H9 (cell line): ENCODE results near the gene HECA. TPM values are rescaled to one million over a fixed set of nuclear protein-coding genes. Genes with fewer than 3 reads are reported as not detected.

ENCODE experiments used
- DNase-seq: peaks from one replicate; pipeline ENCODE4 v3.0.0-alpha.2; 2017
- H2AFZ ChIP-seq: one replicate; pipeline ENCODE4 v1.6.1; 2013; ENCODE audit warnings: mild to moderate bottlenecking, low read length, control low read depth, moderate library complexity
- H2AK5ac ChIP-seq: 2 replicates; pipeline ENCODE4 v1.6.1; 2013; ENCODE audit warnings: low read length, control low read depth, mixed read lengths; ENCODE audit not compliant: insufficient read length
- H2BK120ac ChIP-seq: one replicate; pipeline ENCODE4 v1.6.1; 2013; ENCODE audit warnings: low read depth, mild to moderate bottlenecking, low read length, control low read depth, inconsistent platforms; ENCODE audit not compliant: poor library complexity, severe bottlenecking
- H2BK12ac ChIP-seq: 2 replicates; pipeline ENCODE4 v1.6.1; 2013; ENCODE audit warnings: low read length, control low read depth, mixed read lengths, low read depth; ENCODE audit not compliant: insufficient read length
- H2BK15ac ChIP-seq: 2 replicates; pipeline ENCODE4 v1.6.1; 2013; ENCODE audit warnings: low read depth, low read length, control low read depth
- H2BK20ac ChIP-seq: one replicate; pipeline ENCODE4 v1.6.1; 2013; ENCODE audit warnings: low read depth, mild to moderate bottlenecking, low read length, control low read depth, inconsistent platforms; ENCODE audit not compliant: poor library complexity, severe bottlenecking
- H2BK5ac ChIP-seq: 2 replicates; pipeline ENCODE4 v1.6.1; 2013; ENCODE audit warnings: low read length, control low read depth, mixed read lengths; ENCODE audit not compliant: insufficient read length
- H3K14ac ChIP-seq: 2 replicates; pipeline ENCODE4 v1.6.1; 2013; ENCODE audit warnings: low read length, control low read depth; ENCODE audit not compliant: insufficient read depth
- H3K18ac ChIP-seq: 2 replicates; pipeline ENCODE4 v1.6.1; 2013; ENCODE audit warnings: low read depth, mild to moderate bottlenecking, mixed read lengths, low read length, control low read depth; ENCODE audit not compliant: insufficient read length
- H3K23ac ChIP-seq: 2 replicates; pipeline ENCODE4 v1.6.1; 2013; ENCODE audit warnings: low read length, control low read depth, mixed read lengths, low read depth; ENCODE audit not compliant: insufficient read length
- H3K23me2 ChIP-seq: 2 replicates; pipeline ENCODE4 v1.6.1; 2013; ENCODE audit warnings: low read depth, mild to moderate bottlenecking, mixed read lengths, low read length, control low read depth; ENCODE audit not compliant: insufficient read length, poor library complexity, severe bottlenecking
- H3K27ac ChIP-seq: 2 replicates; pipeline ENCODE4 v1.5.1; 2013; ENCODE audit warnings: low read length, control low read depth, mixed read lengths, low read depth; ENCODE audit not compliant: insufficient read length
- H3K27me3 ChIP-seq: 2 replicates; pipeline ENCODE4 v1.6.1; 2013; ENCODE audit warnings: low read length, control low read depth, inconsistent platforms; ENCODE audit not compliant: insufficient read depth
- H3K4ac ChIP-seq: 2 replicates; pipeline ENCODE4 v1.6.1; 2013; ENCODE audit warnings: low read depth, mild to moderate bottlenecking, control low read depth, inconsistent platforms, low read length, moderate library complexity
- H3K4me1 ChIP-seq: 2 replicates; pipeline ENCODE4 v1.6.1; 2013; ENCODE audit warnings: low read length, control low read depth, inconsistent platforms; ENCODE audit not compliant: insufficient read depth
- H3K4me2 ChIP-seq: 2 replicates; pipeline ENCODE4 v1.6.1; 2013; ENCODE audit warnings: low read length, control low read depth, mixed read lengths; ENCODE audit not compliant: insufficient read length, insufficient read depth
- H3K56ac ChIP-seq: 2 replicates; pipeline ENCODE4 v1.6.1; 2013; ENCODE audit warnings: low read depth, mild to moderate bottlenecking, mixed read lengths, low read length, control low read depth; ENCODE audit not compliant: insufficient read length
- H3K79me1 ChIP-seq: 2 replicates; pipeline ENCODE4 v1.6.1; 2013; ENCODE audit warnings: low read depth, mild to moderate bottlenecking, moderate library complexity, low read length, control low read depth, inconsistent platforms; ENCODE audit not compliant: insufficient read depth, poor library complexity, severe bottlenecking
- H3K79me2 ChIP-seq: 2 replicates; pipeline ENCODE4 v1.6.1; 2013; ENCODE audit warnings: low read length, control low read depth, inconsistent platforms; ENCODE audit not compliant: insufficient read depth
- H3K9ac ChIP-seq: 2 replicates; pipeline ENCODE4 v1.6.1; 2013; ENCODE audit warnings: low read length, control low read depth, mixed read lengths; ENCODE audit not compliant: insufficient read length; ENCODE audit errors: extremely low read depth
- H3K9me3 ChIP-seq: one replicate; pipeline ENCODE4 v1.6.1; 2013; ENCODE audit warnings: low read depth, low read length, inconsistent platforms; ENCODE audit not compliant: control insufficient read depth
- H3T11ph ChIP-seq: one replicate; pipeline ENCODE4 v1.6.1; 2013; ENCODE audit warnings: mild to moderate bottlenecking, low read length, control low read depth, inconsistent platforms
- H4K20me1 ChIP-seq: one replicate; pipeline ENCODE4 v1.6.1; 2013; ENCODE audit not compliant: control insufficient read depth, insufficient read length, insufficient read depth
- H4K5ac ChIP-seq: 2 replicates; pipeline ENCODE4 v1.6.1; 2013; ENCODE audit warnings: low read depth, mild to moderate bottlenecking, mixed read lengths, low read length, control low read depth; ENCODE audit not compliant: insufficient read length
- H4K8ac ChIP-seq: replicated peaks from 2 replicates; pipeline ENCODE4 v1.6.1; 2013; ENCODE audit warnings: low read length, control low read depth, mixed read lengths, low read depth; ENCODE audit not compliant: insufficient read length
- H4K91ac ChIP-seq: 2 replicates; pipeline ENCODE4 v1.6.1; 2013; ENCODE audit warnings: low read depth, mild to moderate bottlenecking, moderate library complexity, mixed read lengths, low read length, control low read depth; ENCODE audit not compliant: insufficient read length
- H3K27ac Mint-ChIP-seq, 3 experiments: 2 replicates in 2 of 3; 3 replicates in 1 of 3; pipeline ENCODE4 v1.8.0; 2020 to 2021; ENCODE audit warnings: mixed read lengths in 3 of 3, mild to moderate bottlenecking in 1 of 3, moderate library complexity in 1 of 3
- H3K27me3 Mint-ChIP-seq: 2 replicates; pipeline ENCODE4 v1.8.0; 2021; ENCODE audit warnings: low read depth, mild to moderate bottlenecking, moderate library complexity, mixed read lengths
- H3K36me3 Mint-ChIP-seq, 3 experiments: 2 replicates in 2 of 3; 3 replicates in 1 of 3; pipeline ENCODE4 v1.8.0; 2020 to 2021; ENCODE audit warnings: low read depth in 3 of 3, mixed read lengths in 3 of 3; ENCODE audit not compliant: insufficient read depth in 1 of 3
- H3K4me1 Mint-ChIP-seq, 2 experiments: 2 replicates each; pipeline ENCODE4 v1.8.0; 2020; ENCODE audit warnings: mixed read lengths in 2 of 2
- H3K4me3 Mint-ChIP-seq, 2 experiments: 2 replicates in 1 of 2; 3 replicates in 1 of 2; pipeline ENCODE4 v1.8.0; 2020 to 2021; ENCODE audit warnings: mild to moderate bottlenecking in 2 of 2, mixed read lengths in 2 of 2, moderate library complexity in 1 of 2
- H3K9me3 Mint-ChIP-seq, 2 experiments: 2 replicates in 1 of 2; 3 replicates in 1 of 2; pipeline ENCODE4 v1.8.0; 2020; ENCODE audit warnings: mild to moderate bottlenecking in 2 of 2, mixed read lengths in 2 of 2, moderate library complexity in 1 of 2
- WGBS: extraction: QIAGEN DNeasy Blood & Tissue Kit; methylation state at CpG from one replicate; pipeline ENCODE4 v1.1.7; 2013; ENCODE audit warnings: missing lambda C conversion rate, low lambda C conversion rate, mixed read lengths; ENCODE audit not compliant: insufficient read length; ENCODE audit errors: extremely low coverage; 5-methylcytosine and 5-hydroxymethylcytosine counted together
- total RNA-seq: library from RNA; stranded (reverse); gene quantifications from 2 replicates; pipeline ENCODE4 v1.2.1, GENCODE V29; 2021
- TF ChIP-seq, protein P1 (sequence below): fragments of 200-600 bp; sonication (generic); conservative IDR thresholded peaks from 3 replicates; pipeline ENCODE4 v1.8.0; 2021; ENCODE audit warnings: antibody characterized with exemption, mild to moderate bottlenecking

HECA gene
- total RNA-seq, 1 experiment from 2014 or later, result 4.8 TPM

GRCh38 chr6:139146317-139146726 lies 11.4 kb downstream of the HECA start:
- H3K4me1 ChIP-seq, result no peaks in the 10 kb centered on the region; the same call in 1 of the 2 replicates
- WGBS, result no CpG with 5 or more reads among the region's 5 CpGs
- H3K27ac ChIP-seq, result no peak overlapping the region
- H2BK20ac ChIP-seq, result no peak overlapping the region
- Mint-ChIP-seq H3K36me3 (no peaks in the 10 kb centered on the region; a peak in 1 of 7 replicates), H3K4me3 (no peak overlapping the region), H3K27ac (0 out of 7 replicates have a peak overlapping the region, but pooled peaks of 1 of the 3 experiments have one; percentile 30), H3K27me3 (no peaks in the 10 kb centered on the region), H3K9me3 (no peaks in the 10 kb centered on the region), H3K4me1 (peaks cover 33 to 35% of the 10 kb centered on the region in 2 experiments)
- H4K91ac ChIP-seq, result no peak overlapping the region
- TF ChIP-seq, protein P1, sequence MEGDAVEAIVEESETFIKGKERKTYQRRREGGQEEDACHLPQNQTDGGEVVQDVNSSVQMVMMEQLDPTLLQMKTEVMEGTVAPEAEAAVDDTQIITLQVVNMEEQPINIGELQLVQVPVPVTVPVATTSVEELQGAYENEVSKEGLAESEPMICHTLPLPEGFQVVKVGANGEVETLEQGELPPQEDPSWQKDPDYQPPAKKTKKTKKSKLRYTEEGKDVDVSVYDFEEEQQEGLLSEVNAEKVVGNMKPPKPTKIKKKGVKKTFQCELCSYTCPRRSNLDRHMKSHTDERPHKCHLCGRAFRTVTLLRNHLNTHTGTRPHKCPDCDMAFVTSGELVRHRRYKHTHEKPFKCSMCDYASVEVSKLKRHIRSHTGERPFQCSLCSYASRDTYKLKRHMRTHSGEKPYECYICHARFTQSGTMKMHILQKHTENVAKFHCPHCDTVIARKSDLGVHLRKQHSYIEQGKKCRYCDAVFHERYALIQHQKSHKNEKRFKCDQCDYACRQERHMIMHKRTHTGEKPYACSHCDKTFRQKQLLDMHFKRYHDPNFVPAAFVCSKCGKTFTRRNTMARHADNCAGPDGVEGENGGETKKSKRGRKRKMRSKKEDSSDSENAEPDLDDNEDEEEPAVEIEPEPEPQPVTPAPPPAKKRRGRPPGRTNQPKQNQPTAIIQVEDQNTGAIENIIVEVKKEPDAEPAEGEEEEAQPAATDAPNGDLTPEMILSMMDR, result no peak
- no peak overlapping the region for H2AK5ac ChIP-seq
- H3K23ac ChIP-seq, result no peak overlapping the region
- no peak overlapping the region for H2BK15ac ChIP-seq
- H3K4ac ChIP-seq, result no peak overlapping the region
- no peak overlapping the region for H2BK120ac ChIP-seq
- H4K20me1 ChIP-seq, result no peaks in the 10 kb centered on the region
- H4K8ac ChIP-seq, result no peak overlapping the region
- H4K5ac ChIP-seq, result no peak overlapping the region
- no peaks in the 10 kb centered on the region for H3K9me3 ChIP-seq
- H2AFZ ChIP-seq, result no peak overlapping the region
- H3K79me2 ChIP-seq, result no peaks in the 10 kb centered on the region
- H3K18ac ChIP-seq, result no peak overlapping the region
- H3T11ph ChIP-seq, result no peak overlapping the region
- no peak for DNase-seq
- H2BK5ac ChIP-seq, result no peak overlapping the region
- no peaks in the 10 kb centered on the region for H3K27me3 ChIP-seq
- no peaks in the 10 kb centered on the region for H3K79me1 ChIP-seq
- no peak overlapping the region for H2BK12ac ChIP-seq
- H3K9ac ChIP-seq, result no peak overlapping the region
- no peak overlapping the region for H3K56ac ChIP-seq
- no peaks in the 10 kb centered on the region for H3K23me2 ChIP-seq
- H3K4me2 ChIP-seq, result no peak overlapping the region
- no peak overlapping the region for H3K14ac ChIP-seq
